ENCODE data around the gene UBE3C. TPM values are rescaled to one million over a fixed set of nuclear protein-coding genes. Genes with fewer than 3 reads are reported as not detected.

Gene UBE3C
- total RNA-seq, 2 experiments from 2014 or later: 53.9 to 60.7 TPM

DNA sequence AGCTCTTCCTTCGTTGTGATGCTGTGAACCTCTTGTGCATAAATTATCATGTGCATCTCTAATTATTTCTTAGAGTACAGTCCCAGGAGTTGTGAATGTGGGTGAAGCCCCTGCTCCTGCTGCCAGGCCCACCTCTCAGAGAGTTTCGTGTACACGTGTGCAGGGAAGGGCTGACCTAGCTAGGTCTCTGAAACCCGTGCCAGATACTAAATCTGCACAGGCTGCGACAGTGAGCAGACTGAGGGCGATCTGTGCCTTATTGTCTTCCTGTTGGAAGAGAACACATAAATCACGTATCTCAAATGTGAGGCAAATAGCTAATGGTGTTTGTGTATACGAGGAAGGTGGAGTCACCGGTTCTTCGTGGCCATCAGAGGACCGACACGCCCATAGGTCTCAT lies 126.3 kb downstream of the UBE3C start:
- Mint-ChIP-seq H3K27ac (no peak overlapping the region), H3K27me3 (no peaks in the 10 kb centered on the region), H3K36me3 (ENCODE audit: low read depth) (peaks cover 41% of the 10 kb centered on the region), H3K4me1 (peaks cover 4% of the 10 kb centered on the region), H3K9me3 (ENCODE audit: low read depth) (no peaks in the 10 kb centered on the region), H3K4me3 (no peak overlapping the region)
- DNase-seq (no peak), ATAC-seq (no peak)
- POLR2A ChIA-PET: no interaction called here
- intact Hi-C loops (cut with DNase I, micrococcal nuclease): no loop called here
- CTCF ChIA-PET: interaction anchor here (1.2 to 1.6 kb wide), 2 partner anchors 9 to 15 kb away, joined by 3 to 4 read pairs; no protein-coding TSS in a partner anchor

DNA sequence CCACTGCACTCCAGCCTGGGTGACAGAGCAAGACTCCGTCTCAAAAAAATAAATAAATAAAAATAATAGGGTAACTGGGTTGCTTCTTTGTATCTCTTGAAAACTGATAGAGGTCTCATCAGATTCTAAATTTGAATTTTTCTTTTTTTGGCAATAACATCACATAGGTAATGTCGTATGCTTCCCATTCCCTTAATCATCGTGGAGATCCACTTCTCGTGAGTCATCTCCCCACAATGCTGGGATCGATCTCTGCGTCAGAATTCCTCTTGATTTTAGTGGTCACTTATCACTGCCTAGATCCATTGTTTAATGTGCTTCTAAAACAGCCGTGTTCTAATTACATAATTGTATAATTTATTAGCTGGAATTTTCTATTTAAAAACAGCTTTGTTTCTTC lies 127.5 kb downstream of the UBE3C start:
- intact Hi-C loops (cut with DNase I, micrococcal nuclease): no loop called here
- no peaks in the 10 kb centered on the region for H3K27me3 Mint-ChIP-seq

DNA sequence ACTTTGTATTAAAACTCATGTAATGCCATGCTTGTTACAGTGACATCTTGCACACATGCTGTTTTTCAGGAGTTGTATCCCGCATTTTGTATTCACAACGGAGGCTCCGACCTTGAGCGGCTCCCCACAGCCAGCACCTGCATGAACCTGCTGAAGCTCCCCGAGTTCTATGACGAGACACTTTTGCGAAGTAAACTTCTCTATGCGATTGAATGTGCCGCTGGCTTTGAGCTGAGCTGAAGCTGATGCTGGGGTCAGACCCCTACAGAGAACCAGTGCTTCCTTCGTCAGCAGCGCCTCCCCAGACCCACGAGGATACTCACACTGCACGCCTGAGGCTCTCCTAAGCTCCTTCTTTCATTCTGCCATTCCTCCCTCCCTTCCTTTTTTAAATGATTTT lies 128.8 kb downstream of the UBE3C start:
- H3K36me3 Mint-ChIP-seq (ENCODE audit: low read depth): peaks cover 35% of the 10 kb centered on the region
- no peak for DNase-seq
- peaks cover 4% of the 10 kb centered on the region for H3K4me1 Mint-ChIP-seq
- intact Hi-C loops (cut with DNase I, micrococcal nuclease): no loop called here
- H3K9me3 Mint-ChIP-seq (ENCODE audit: low read depth): no peaks in the 10 kb centered on the region
- no peak overlapping the region for H3K4me3 Mint-ChIP-seq
- no peak for ATAC-seq
- no peaks in the 10 kb centered on the region for H3K27me3 Mint-ChIP-seq
- CTCF ChIA-PET: interaction anchor here (0.7 to 1.3 kb wide), 2 partner anchors 34 to 305 kb away, joined by 3 read pairs; no protein-coding TSS in a partner anchor
- H3K27ac Mint-ChIP-seq: no peak overlapping the region
- POLR2A ChIA-PET: no interaction called here

More for the DNA sequence above, 127.5 kb downstream of the UBE3C start:
- Mint-ChIP-seq H3K27ac (no peak overlapping the region), H3K36me3 (ENCODE audit: low read depth) (peaks cover 38% of the 10 kb centered on the region), H3K4me1 (peaks cover 4% of the 10 kb centered on the region), H3K9me3 (ENCODE audit: low read depth) (no peaks in the 10 kb centered on the region), H3K4me3 (no peak overlapping the region)
- ATAC-seq (no peak), DNase-seq (no peak)
- ChIA-PET CTCF (interaction anchor here (0.7 to 1.3 kb wide), 2 partner anchors 44 to 299 kb away, joined by 3 read pairs; no protein-coding TSS in a partner anchor), POLR2A (no interaction called here)

DNA sequence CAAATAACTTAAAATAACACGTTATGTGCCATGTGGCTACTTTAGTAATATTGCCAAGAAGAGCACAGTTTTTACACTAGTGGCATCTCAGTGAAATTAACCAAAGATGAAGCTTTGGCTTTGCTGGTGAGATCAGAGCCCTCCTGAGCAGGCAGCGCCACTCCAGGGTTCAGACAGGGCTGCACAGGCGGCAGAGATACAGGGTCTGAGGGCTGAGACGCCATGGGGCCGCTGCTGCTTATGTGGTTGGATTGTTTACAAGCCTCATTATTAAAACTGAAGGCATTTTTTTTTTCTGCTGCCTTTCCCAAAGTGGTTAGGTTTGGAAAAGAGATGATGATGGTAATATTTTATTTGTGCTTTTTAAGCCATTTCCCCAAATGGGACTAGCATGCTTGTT lies 129.2 kb downstream of the UBE3C start:
- Mint-ChIP-seq H3K4me3 (no peak overlapping the region), H3K27ac (peak overlapping the region; percentile 21), H3K4me1 (peaks cover 4% of the 10 kb centered on the region), H3K36me3 (ENCODE audit: low read depth) (peaks cover 34% of the 10 kb centered on the region), H3K9me3 (ENCODE audit: low read depth) (no peaks in the 10 kb centered on the region), H3K27me3 (no peaks in the 10 kb centered on the region)
- DNase-seq (no peak), ATAC-seq (no peak)
- POLR2A ChIA-PET: interaction anchor here (0.6 kb wide), 1 partner anchor 316 kb away, joined by 14 read pairs; no protein-coding TSS in a partner anchor
- CTCF ChIA-PET: interaction anchor here (0.6 to 1.3 kb wide), 2 partner anchors 34 to 70 kb away, joined by 3 read pairs; no protein-coding TSS in a partner anchor
- intact Hi-C loops (cut with DNase I, micrococcal nuclease): no loop called here

DNA sequence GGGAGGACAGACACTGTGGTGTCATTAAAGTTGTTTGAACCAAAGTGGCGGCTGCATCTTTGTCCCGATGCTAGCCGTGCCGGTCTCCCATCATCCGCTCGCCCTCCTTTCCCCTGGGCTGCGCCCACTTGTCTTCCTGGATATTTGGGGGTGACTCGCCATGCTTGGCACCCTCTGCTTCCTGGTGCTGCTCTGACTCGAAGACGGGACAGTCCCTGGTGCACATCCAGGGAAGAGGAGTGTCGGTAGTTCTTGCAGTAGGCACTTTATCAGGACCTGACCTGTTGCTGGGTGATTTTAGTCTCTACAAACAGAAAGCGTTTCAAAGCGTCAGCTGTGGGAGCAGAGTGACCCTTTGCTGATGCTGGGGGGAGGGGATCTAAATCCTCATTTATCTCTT lies 129.8 kb downstream of the UBE3C start:
- ChIA-PET POLR2A (interaction anchor here (0.6 kb wide), 1 partner anchor 317 kb away, joined by 14 read pairs; no protein-coding TSS in a partner anchor), CTCF (interaction anchor here (0.6 to 0.7 kb wide), 2 partner anchors 70 to 126 kb away, joined by 3 to 4 read pairs; no protein-coding TSS in a partner anchor)
- ATAC-seq (no peak), DNase-seq (no peak)
- Mint-ChIP-seq H3K36me3 (ENCODE audit: low read depth) (peaks cover 32% of the 10 kb centered on the region), H3K9me3 (ENCODE audit: low read depth) (no peaks in the 10 kb centered on the region), H3K27ac (no peak overlapping the region), H3K4me1 (peaks cover 4% of the 10 kb centered on the region), H3K27me3 (no peaks in the 10 kb centered on the region), H3K4me3 (no peak overlapping the region)
- intact Hi-C loops (cut with DNase I, micrococcal nuclease): no loop called here

DNA sequence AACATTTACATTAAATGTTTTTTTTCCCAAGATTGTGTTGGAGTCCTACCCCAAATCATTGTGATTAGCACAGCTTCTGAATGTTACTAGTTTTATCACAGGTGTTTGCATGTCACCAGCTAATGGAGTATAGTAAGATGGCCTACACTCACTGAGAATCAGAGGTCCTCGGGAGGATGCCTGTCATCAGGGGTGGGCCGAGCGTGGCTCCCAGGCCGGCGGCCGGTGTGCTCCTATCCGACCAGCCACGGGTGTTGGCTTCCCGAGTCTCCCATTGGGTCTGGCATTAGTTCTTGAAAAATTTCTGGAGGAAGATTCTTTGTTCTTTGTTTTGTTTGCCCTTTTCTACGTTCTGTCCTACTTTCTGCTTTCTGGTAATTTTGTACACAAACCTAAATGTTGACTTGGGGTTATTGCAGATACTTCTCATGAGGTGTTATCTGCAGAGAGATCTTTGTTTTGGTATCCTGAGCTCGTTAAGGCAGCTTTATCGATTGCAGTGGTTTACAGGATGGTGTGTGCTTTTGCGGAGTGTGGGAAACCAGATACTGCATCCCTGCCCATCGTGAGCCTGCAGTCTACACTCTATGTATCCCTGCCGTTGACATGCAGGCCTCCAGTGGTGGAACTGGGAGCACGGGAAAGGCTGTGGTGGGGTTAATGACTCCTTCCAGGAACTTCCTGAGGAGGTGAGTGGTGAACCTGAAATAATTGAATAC lies 130.8 kb downstream of the UBE3C start:
- ChIA-PET POLR2A (no interaction called here), CTCF (interaction anchor here (0.5 to 0.7 kb wide), 2 partner anchors 23 to 127 kb away, joined by 3 to 4 read pairs; no protein-coding TSS in a partner anchor)
- intact Hi-C loops (cut with DNase I, micrococcal nuclease): loop anchor here in 1 of 2 experiments (5.0 to 10.0 kb wide), 2 partner anchors 118 to 1465 kb away; no protein-coding TSS in a partner anchor
- no peaks in the 10 kb centered on the region for H3K9me3 Mint-ChIP-seq (ENCODE audit: low read depth)
- peak overlapping the region; percentile 27 for H3K27ac Mint-ChIP-seq
- ATAC-seq (no peak), DNase-seq (no peak)
- no peaks in the 10 kb centered on the region for H3K27me3 Mint-ChIP-seq
- no peak overlapping the region for H3K4me3 Mint-ChIP-seq
- H3K36me3 Mint-ChIP-seq (ENCODE audit: low read depth): peaks cover 30% of the 10 kb centered on the region
- peaks cover 6% of the 10 kb centered on the region for H3K4me1 Mint-ChIP-seq

DNA sequence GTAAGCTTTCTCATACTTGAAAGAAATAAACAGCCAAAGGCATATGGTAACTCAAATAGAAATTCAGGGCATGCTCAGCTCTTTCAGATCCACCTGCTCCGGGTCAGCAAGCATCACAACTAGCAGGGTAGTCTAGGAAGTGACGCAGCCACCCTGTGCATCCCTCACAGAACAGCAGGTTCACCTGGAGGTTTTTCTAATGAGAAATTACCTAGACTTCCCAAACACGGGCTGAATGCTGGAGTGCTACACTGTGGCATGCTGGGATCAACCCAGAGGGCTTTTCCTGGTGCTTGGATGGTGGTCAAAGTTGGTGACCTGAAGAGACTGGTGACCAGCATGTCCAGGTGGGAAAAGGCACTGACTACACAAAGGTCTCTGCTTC lies 131.3 kb downstream of the UBE3C start:
- ChIA-PET POLR2A (no interaction called here), CTCF (interaction anchor here (0.5 kb wide), 1 partner anchor 22 kb away, joined by 3 read pairs; no protein-coding TSS in a partner anchor)
- no peak for DNase-seq
- Mint-ChIP-seq H3K4me1 (peaks cover 6% of the 10 kb centered on the region), H3K27ac (peak overlapping the region; percentile 27), H3K27me3 (no peaks in the 10 kb centered on the region), H3K36me3 (ENCODE audit: low read depth) (peaks cover 26% of the 10 kb centered on the region), H3K4me3 (no peak overlapping the region), H3K9me3 (ENCODE audit: low read depth) (no peaks in the 10 kb centered on the region)
- ATAC-seq: no peak
- intact Hi-C loops (cut with DNase I, micrococcal nuclease): loop anchor here in 1 of 2 experiments (5.0 to 10.0 kb wide), 2 partner anchors 117 to 1465 kb away; no protein-coding TSS in a partner anchor

DNA sequence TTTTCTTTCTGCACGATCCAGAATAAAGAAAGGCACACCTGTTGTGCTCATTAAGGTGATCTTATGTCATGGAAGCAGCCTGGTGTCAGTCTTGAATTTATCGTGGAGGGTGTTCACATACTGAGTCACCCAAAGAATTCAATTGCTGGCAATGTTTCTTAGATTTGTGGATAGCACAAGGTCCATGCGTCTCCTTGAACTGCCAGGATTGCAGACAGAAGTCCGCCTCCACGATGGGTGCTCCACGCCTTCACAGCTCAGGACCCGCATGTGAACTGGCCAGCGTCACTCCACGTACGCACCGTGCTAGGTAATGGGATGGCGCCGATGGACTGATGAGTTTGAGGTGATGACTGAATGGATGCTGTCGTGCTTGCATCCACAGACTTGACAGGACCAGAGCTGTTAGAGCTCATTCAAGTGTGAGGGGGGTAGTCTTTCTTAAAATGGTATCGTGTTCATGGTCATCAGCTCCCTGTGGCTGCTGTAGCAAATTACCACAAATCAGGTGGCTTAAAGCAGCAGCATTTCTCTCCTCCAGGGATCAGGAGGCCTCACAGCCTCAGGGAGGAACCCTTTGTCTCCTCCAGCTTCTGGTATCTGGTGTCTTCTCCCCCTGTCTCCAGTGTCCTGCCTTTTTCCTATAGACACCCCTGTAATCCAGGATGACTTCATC lies 132.7 kb downstream of the UBE3C start:
- Mint-ChIP-seq H3K4me3 (no peak overlapping the region), H3K27me3 (no peaks in the 10 kb centered on the region), H3K36me3 (ENCODE audit: low read depth) (peaks cover 22% of the 10 kb centered on the region), H3K9me3 (ENCODE audit: low read depth) (no peaks in the 10 kb centered on the region), H3K4me1 (peaks cover 6% of the 10 kb centered on the region), H3K27ac (no peak overlapping the region)
- no peak for DNase-seq
- ATAC-seq: no peak
- ChIA-PET POLR2A (no interaction called here), CTCF (interaction anchor here (0.8 to 1.5 kb wide), 3 partner anchors 15 to 61 kb away, joined by 3 to 4 read pairs (median 3); no protein-coding TSS in a partner anchor)
- intact Hi-C loops (cut with DNase I, micrococcal nuclease): loop anchor here in 1 of 2 experiments (5.0 to 10.0 kb wide), 2 partner anchors 116 to 1467 kb away; no protein-coding TSS in a partner anchor

DNA sequence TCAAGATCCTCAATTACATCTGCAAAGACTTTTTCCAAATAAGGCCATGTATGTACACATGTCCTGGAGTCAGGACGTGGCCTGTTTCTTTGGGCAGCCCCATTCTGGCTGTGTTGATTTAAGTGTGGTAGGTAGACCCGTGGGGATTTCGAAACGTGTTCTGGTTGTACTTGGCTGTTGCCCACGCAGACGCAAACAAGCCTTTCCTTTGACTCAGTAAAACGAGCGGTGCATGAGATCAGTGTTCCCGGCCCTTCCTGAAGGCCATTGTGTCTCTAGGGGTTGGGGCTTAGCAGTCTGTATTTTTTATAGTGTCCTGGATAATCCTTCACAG lies 133.2 kb downstream of the UBE3C start:
- ChIA-PET CTCF (interaction anchor here (0.8 to 1.5 kb wide), 5 partner anchors 12 to 74 kb away, joined by 3 to 4 read pairs (median 3); no protein-coding TSS in a partner anchor), POLR2A (no interaction called here)
- H3K9me3 Mint-ChIP-seq (ENCODE audit: low read depth): no peaks in the 10 kb centered on the region
- H3K4me1 Mint-ChIP-seq: peaks cover 11% of the 10 kb centered on the region
- intact Hi-C loops (cut with DNase I, micrococcal nuclease): loop anchor here in 1 of 2 experiments (2.0 to 10.0 kb wide), 3 partner anchors 69 to 1467 kb away; no protein-coding TSS in a partner anchor
- no peak overlapping the region for H3K27ac Mint-ChIP-seq
- H3K36me3 Mint-ChIP-seq (ENCODE audit: low read depth): peaks cover 22% of the 10 kb centered on the region
- no peaks in the 10 kb centered on the region for H3K27me3 Mint-ChIP-seq
- no peak overlapping the region for H3K4me3 Mint-ChIP-seq
- DNase-seq (no peak), ATAC-seq (no peak)

DNA sequence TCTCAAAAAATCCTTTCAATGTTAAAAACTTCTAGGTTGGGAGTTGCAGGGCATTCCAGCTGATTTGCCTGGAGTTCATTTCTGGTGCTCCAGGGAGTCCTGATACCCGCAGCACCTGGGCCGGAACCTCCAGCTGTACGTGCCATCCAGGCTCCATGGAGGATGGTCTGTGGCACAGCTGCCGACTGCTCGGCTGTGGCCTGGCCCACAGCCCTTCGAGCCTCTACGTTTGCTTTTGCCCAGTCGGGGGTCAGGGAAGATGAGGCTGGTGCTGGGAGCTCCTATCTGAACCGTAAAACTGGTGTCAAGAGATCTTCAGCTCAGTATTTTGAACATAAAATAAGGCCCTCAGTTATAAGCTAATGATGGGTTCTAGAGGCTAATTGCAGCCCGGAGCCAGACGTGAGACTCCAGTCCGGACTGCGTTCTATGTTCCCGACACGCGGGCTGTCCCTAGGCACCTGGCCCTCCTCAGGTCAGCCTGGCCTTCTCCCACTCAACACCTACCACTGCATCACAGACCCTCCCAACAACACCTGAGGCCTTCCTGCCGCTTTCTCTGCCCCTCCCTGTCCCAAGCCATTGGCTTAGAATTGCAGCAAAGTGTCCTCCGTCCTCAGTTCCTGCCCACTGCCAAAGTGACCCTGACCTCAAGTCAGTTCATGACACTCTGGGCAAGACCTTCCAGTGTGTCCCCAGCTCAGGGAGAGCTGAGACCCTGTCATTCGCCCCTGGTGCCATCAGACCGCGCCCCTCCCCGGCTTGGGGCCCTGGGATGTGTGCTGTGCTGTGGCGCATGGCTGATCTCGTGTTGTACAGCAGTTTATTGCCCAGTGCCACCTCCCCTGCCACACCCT lies 133.9 kb downstream of the UBE3C start:
- no peaks in the 10 kb centered on the region for H3K27me3 Mint-ChIP-seq
- no peak overlapping the region for H3K4me3 Mint-ChIP-seq
- DNase-seq (no peak), ATAC-seq (no peak)
- H3K9me3 Mint-ChIP-seq (ENCODE audit: low read depth): no peaks in the 10 kb centered on the region
- ChIA-PET CTCF (interaction anchor here (0.8 to 1.5 kb wide), 6 partner anchors 8 to 73 kb away, joined by 3 to 4 read pairs (median 4); no protein-coding TSS in a partner anchor), POLR2A (no interaction called here)
- peaks cover 22% of the 10 kb centered on the region for H3K36me3 Mint-ChIP-seq (ENCODE audit: low read depth)
- intact Hi-C loops (cut with DNase I, micrococcal nuclease): loop anchor here in 1 of 2 experiments (1.0 to 10.0 kb wide), 4 partner anchors 68 to 1468 kb away; no protein-coding TSS in a partner anchor
- no peak overlapping the region for H3K27ac Mint-ChIP-seq
- H3K4me1 Mint-ChIP-seq: peaks cover 17% of the 10 kb centered on the region
